Tibial nerve (tissue), 4 donors: ENCODE data around the gene PPY. TPM values are rescaled to one million over a fixed set of nuclear protein-coding genes. Genes with fewer than 3 reads are reported as not detected.

Experiments used
- DNase-seq, 2 donors: peaks; one replicate each; pipeline ENCODE4 v3.0.0-alpha.2; 2019; ENCODE audit warnings: low spot score in 2 of 2
- H3K27ac ChIP-seq, 4 donors: fragments of 200-600 bp; sonication (generic) in 3 of 4; one replicate each; pipeline ENCODE4 v1.5.1; 2017 to 2019; ENCODE audit warnings: mild to moderate bottlenecking in 1 of 4
- H3K27me3 ChIP-seq, 2 donors: fragments of 200-600 bp; sonication (generic) in 1 of 2; one replicate each; pipeline versions ENCODE4 v1.5.1 to v1.6.0; 2017 to 2019
- H3K36me3 ChIP-seq, 3 donors: fragments of 200-600 bp; sonication (generic); one replicate each; pipeline ENCODE4 v1.5.1; 2018 to 2019
- H3K4me1 ChIP-seq, 4 donors: fragments of 200-600 bp; sonication (generic) in 3 of 4; one replicate each; pipeline ENCODE4 v1.5.1; 2017 to 2019
- H3K4me3 ChIP-seq, 4 donors: fragments of 200-600 bp; sonication (generic) in 3 of 4; one replicate each; pipeline ENCODE4 v1.5.1; 2017 to 2019; ENCODE audit warnings: mild to moderate bottlenecking in 1 of 4, moderate library complexity in 1 of 4
- H3K9me3 ChIP-seq, 4 donors: fragments of 200-600 bp; sonication (generic) in 3 of 4; one replicate each; pipeline ENCODE4 v1.5.1; 2017 to 2019
- CTCF ChIP-seq, 5 experiments: fragments of 200-600 bp in 3 of 5; fragments of 450-650 bp in 2 of 5; sonication (generic) in 3 of 5; IDR thresholded peaks; one replicate each; pipeline ENCODE4 v1.5.1; 2016 to 2019; ENCODE audit warnings: antibody characterized with exemption in 5 of 5, mild to moderate bottlenecking in 3 of 5, moderate library complexity in 2 of 5
- EP300 ChIP-seq, 2 donors: sonication (generic); formaldehyde crosslinking; IDR thresholded peaks; one replicate each; pipeline ENCODE4 v1.6.1; 2017; ENCODE audit warnings: antibody characterized with exemption in 2 of 2, mild to moderate bottlenecking in 1 of 2
- POLR2A ChIP-seq, 2 donors: fragments of 450-650 bp; IDR thresholded peaks; one replicate each; pipeline ENCODE4 v1.6.1; 2017; ENCODE audit warnings: antibody characterized with exemption in 2 of 2, mild to moderate bottlenecking in 2 of 2, moderate library complexity in 2 of 2
- WGBS, 2 donors: methylation state at CpG; one replicate each; pipeline ENCODE4 v1.1.5; 2018; 5-methylcytosine and 5-hydroxymethylcytosine counted together
- total RNA-seq, 4 donors: library from RNA; depleted of rRNA; stranded (reverse); fragments of >200 nt; gene quantifications; one replicate each; pipeline ENCODE4 v1.1.0, GENCODE V29; 2016

The PPY gene
- total RNA-seq, 4 donors from 2014 or later = not detected

GRCh38 chr17:43916385-43916784 lies 25.9 kb downstream of the PPY start:
- Histone ChIP-seq H3K4me1 (peaks cover 0 to 13% (median 0%) of the 10 kb centered on the region in 4 donors), H3K27ac (no peak overlapping the region), H3K27me3 (peaks cover 0 to 55% of the 10 kb centered on the region in 2 donors), H3K4me3 (no peak overlapping the region), H3K36me3 (no peaks in the 10 kb centered on the region), H3K9me3 (no peaks in the 10 kb centered on the region)
- TF ChIP-seq CTCF (IDR thresholded peaks at IDR 0.05) = no peak
- no peak for TF ChIP-seq POLR2A (IDR thresholded peaks at IDR 0.05)
- no peak for TF ChIP-seq EP300 (IDR thresholded peaks at IDR 0.05)
- no peak for DNase-seq
- WGBS, 2 donors = 74 to 84% methylated on average over 4 of the region's 4 CpGs

GRCh38 chr17:43915559-43915958 lies 26.7 kb downstream of the PPY start:
- no peaks in the 10 kb centered on the region for H3K36me3 ChIP-seq
- no peak for TF ChIP-seq EP300 (IDR thresholded peaks at IDR 0.05)
- no peak for TF ChIP-seq POLR2A (IDR thresholded peaks at IDR 0.05)
- no peak for TF ChIP-seq CTCF (IDR thresholded peaks at IDR 0.05)
- H3K27ac ChIP-seq = no peak overlapping the region
- no peaks in the 10 kb centered on the region for H3K9me3 ChIP-seq
- WGBS, 2 donors = 78% methylated on average over 3 of the region's 3 CpGs
- DNase-seq = no peak
- peaks cover 0 to 13% (median 0%) of the 10 kb centered on the region in 4 donors for H3K4me1 ChIP-seq
- peaks cover 0 to 46% of the 10 kb centered on the region in 2 donors for H3K27me3 ChIP-seq
- no peak overlapping the region for H3K4me3 ChIP-seq

- peaks cover 0 to 51% of the 10 kb centered on the region in 2 donors for H3K27me3 ChIP-seq
- H3K4me1 ChIP-seq = peaks cover 0 to 13% (median 0%) of the 10 kb centered on the region in 4 donors
- H3K4me3 ChIP-seq = no peak overlapping the region
- TF ChIP-seq CTCF (IDR thresholded peaks at IDR 0.05) = no peak
- no peak for TF ChIP-seq POLR2A (IDR thresholded peaks at IDR 0.05)
- TF ChIP-seq EP300 (IDR thresholded peaks at IDR 0.05) = no peak
- WGBS, 2 donors = 72 to 73% methylated on average over 2 of the region's 2 CpGs
- H3K36me3 ChIP-seq = no peaks in the 10 kb centered on the region
- H3K27ac ChIP-seq = no peak overlapping the region
- no peaks in the 10 kb centered on the region for H3K9me3 ChIP-seq
- DNase-seq = no peak
Measured at GRCh38 chr17:43914451-43914850, 27.8 kb downstream of the PPY start.

GRCh38 chr17:43913584-43913983 lies 28.7 kb downstream of the PPY start:
- H3K27me3 ChIP-seq = peaks cover 0 to 51% of the 10 kb centered on the region in 2 donors
- WGBS, 2 donors = 66 to 80% methylated on average over 6 of the region's 6 CpGs
- H3K4me1 ChIP-seq = peaks cover 0 to 16% (median under 1%) of the 10 kb centered on the region in 4 donors

More at GRCh38 chr17:43913584-43913983, 28.7 kb downstream of the PPY start:
- Histone ChIP-seq H3K36me3 (no peaks in the 10 kb centered on the region), H3K9me3 (no peaks in the 10 kb centered on the region), H3K4me3 (no peak overlapping the region), H3K27ac (no peak overlapping the region)
- TF ChIP-seq CTCF (IDR thresholded peaks at IDR 0.05) (no peak), EP300 (IDR thresholded peaks at IDR 0.05) (no peak), POLR2A (IDR thresholded peaks at IDR 0.05) (no peak)
- DNase-seq = no peak
